NB4 (cell line): ENCODE data around the gene AKNA.

Source experiments
- MAX ChIP-seq: IDR thresholded peaks from 2 replicates; pipeline ENCODE4 v1.6.1; 2011; ENCODE audit warnings: low read depth, low read length
- POLR2A ChIP-seq: IDR thresholded peaks from 2 replicates; pipeline ENCODE4 v1.6.1; 2011; ENCODE audit warnings: mild to moderate bottlenecking; ENCODE audit not compliant: insufficient read length; ENCODE audit errors: extremely low read depth
- TF ChIP-seq, protein P1 (sequence below): IDR thresholded peaks from one replicate; pipeline ENCODE4 v1.5.1; 2012; ENCODE audit warnings: low read depth, low read length

- TF ChIP-seq, protein P1, sequence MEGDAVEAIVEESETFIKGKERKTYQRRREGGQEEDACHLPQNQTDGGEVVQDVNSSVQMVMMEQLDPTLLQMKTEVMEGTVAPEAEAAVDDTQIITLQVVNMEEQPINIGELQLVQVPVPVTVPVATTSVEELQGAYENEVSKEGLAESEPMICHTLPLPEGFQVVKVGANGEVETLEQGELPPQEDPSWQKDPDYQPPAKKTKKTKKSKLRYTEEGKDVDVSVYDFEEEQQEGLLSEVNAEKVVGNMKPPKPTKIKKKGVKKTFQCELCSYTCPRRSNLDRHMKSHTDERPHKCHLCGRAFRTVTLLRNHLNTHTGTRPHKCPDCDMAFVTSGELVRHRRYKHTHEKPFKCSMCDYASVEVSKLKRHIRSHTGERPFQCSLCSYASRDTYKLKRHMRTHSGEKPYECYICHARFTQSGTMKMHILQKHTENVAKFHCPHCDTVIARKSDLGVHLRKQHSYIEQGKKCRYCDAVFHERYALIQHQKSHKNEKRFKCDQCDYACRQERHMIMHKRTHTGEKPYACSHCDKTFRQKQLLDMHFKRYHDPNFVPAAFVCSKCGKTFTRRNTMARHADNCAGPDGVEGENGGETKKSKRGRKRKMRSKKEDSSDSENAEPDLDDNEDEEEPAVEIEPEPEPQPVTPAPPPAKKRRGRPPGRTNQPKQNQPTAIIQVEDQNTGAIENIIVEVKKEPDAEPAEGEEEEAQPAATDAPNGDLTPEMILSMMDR, result no peak
- no peak for TF ChIP-seq POLR2A
- no peak for TF ChIP-seq MAX
Measured at GRCh38 chr9:114431770-114432169, 44.0 kb upstream of the AKNA start.
